ENCODE data around the gene PSMA6. TPM values are rescaled to one million over a fixed set of nuclear protein-coding genes. Genes with fewer than 3 reads are reported as not detected.
A peak's percentile ranks its signal among the peaks of the same experiment; 100 is the strongest.

Gene PSMA6
- total RNA-seq, 1 experiment from 2014 or later: 307 TPM

GRCh38 chr14:35365130-35366055 lies 73.2 kb downstream of the PSMA6 start:
- intact Hi-C loops (cut with micrococcal nuclease): no loop called here

DNA sequence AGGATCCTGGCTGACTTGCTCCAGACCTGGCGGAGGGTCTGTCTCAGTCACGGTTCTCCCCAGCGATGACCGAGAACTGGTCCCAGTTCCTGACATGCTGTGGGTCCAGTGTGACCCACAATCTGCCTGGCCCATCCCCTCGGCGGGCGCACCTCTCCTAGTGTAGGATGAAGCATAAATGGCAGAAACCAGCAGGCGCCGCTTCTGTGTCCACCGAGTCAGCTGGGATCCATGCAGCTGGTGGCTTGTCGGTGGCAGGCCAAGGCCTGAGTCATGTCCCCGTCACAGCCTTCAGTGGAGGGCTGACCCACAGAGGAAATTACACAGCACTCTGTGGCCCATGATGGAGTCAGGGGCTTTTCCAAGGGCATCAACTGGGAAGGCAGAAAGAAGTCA lies 73.9 kb downstream of the PSMA6 start:
- no peak for TF ChIP-seq EZH2 (IDR thresholded peaks at IDR 0.05; ENCODE audit: low read length, unreplicated experiment)
- no peak for TF ChIP-seq CTCF (conservative IDR thresholded peaks at IDR 0.05; ENCODE audit: low read depth, low read length)
- no peak for TF ChIP-seq EZH2phosphoT487 (IDR thresholded peaks at IDR 0.05; ENCODE audit: borderline replicate concordance, low read length)
- DNase-seq: peak; percentile 39
- no peaks in the 10 kb centered on the region for H3K27me3 ChIP-seq (ENCODE audit: low read length)
- peak overlapping the region; percentile 55; the same call in 1 of the 2 replicates for H2AFZ ChIP-seq (ENCODE audit: low read length)
- H3K9me2 ChIP-seq (replicated peaks; ENCODE audit: low read length): no peaks in the 10 kb centered on the region
- H3F3A ChIP-seq (ENCODE audit: low read length, unreplicated experiment): no peaks in the 10 kb centered on the region
- H4K20me1 ChIP-seq (ENCODE audit: low read length): no peaks in the 10 kb centered on the region
- POLR2A ChIA-PET (ENCODE audit: unreplicated experiment): interaction anchor here (0.5 to 0.6 kb wide), 2 partner anchors 15 to 29 kb away, joined by 3 to 4 read pairs; no protein-coding TSS in a partner anchor
- BruUV-seq (replicated peaks): no TSS peak
- H3K27ac ChIP-seq (ENCODE audit: low read length): peak overlapping the region; percentile 63
- intact Hi-C loops (cut with micrococcal nuclease): no loop called here
- H3K9ac ChIP-seq (ENCODE audit: low read length): peak overlapping the region; percentile 5; the same call in 1 of the 2 replicates
- peaks cover 33% of the 10 kb centered on the region for H3K4me1 ChIP-seq (ENCODE audit: insufficient read depth, low read length)
- H3K4me2 ChIP-seq (ENCODE audit: low read length): peak overlapping the region; percentile 46
- 0 out of 2 replicates have a peak, but pooled peaks cover under 1% of the 10 kb centered on the region for H3K9me3 ChIP-seq (ENCODE audit: low read length)
- CTCF ChIA-PET: no interaction called here
- H3K4me3 ChIP-seq (ENCODE audit: low read length): no peak overlapping the region
- H3K36me3 ChIP-seq (ENCODE audit: low read depth, low read length): no peaks in the 10 kb centered on the region
- no peaks in the 10 kb centered on the region for H3K79me2 ChIP-seq (ENCODE audit: low read length)
- no peak; the same call in 1 of the 2 replicates for ATAC-seq

More at GRCh38 chr14:35365130-35366055, 73.2 kb downstream of the PSMA6 start:
- TF ChIP-seq EZH2phosphoT487 (IDR thresholded peaks at IDR 0.05; ENCODE audit: borderline replicate concordance, low read length) (no peak), CTCF (conservative IDR thresholded peaks at IDR 0.05; ENCODE audit: low read depth, low read length) (no peak), EZH2 (IDR thresholded peaks at IDR 0.05; ENCODE audit: low read length, unreplicated experiment) (no peak)
- peak overlapping the region; percentile 63 for H3K27ac ChIP-seq (ENCODE audit: low read length)
- DNase-seq (peak; percentile 84), ATAC-seq (peak; percentile 82)
- peak overlapping the region; percentile 5; the same call in 1 of the 2 replicates for H3K9ac ChIP-seq (ENCODE audit: low read length)
- BruUV-seq (replicated peaks): no TSS peak
- H3K4me1 ChIP-seq (ENCODE audit: insufficient read depth, low read length): peaks cover 29% of the 10 kb centered on the region
- H3K9me2 ChIP-seq (replicated peaks; ENCODE audit: low read length): no peaks in the 10 kb centered on the region
- H3K79me2 ChIP-seq (ENCODE audit: low read length): no peaks in the 10 kb centered on the region
- peak overlapping the region; percentile 46 for H3K4me2 ChIP-seq (ENCODE audit: low read length)
- no peaks in the 10 kb centered on the region for H3F3A ChIP-seq (ENCODE audit: low read length, unreplicated experiment)
- ChIA-PET CTCF (interaction anchor here (0.6 kb wide), 1 partner anchor 73 kb away, joined by 3 read pairs; the partner anchor contains the start of gene PSMA6), POLR2A (ENCODE audit: unreplicated experiment) (interaction anchor here (0.5 to 0.6 kb wide), 3 partner anchors 8 to 29 kb away, joined by 3 to 4 read pairs (median 3); no protein-coding TSS in a partner anchor)
- no peaks in the 10 kb centered on the region for H4K20me1 ChIP-seq (ENCODE audit: low read length)
- no peaks in the 10 kb centered on the region for H3K27me3 ChIP-seq (ENCODE audit: low read length)
- no peaks in the 10 kb centered on the region for H3K36me3 ChIP-seq (ENCODE audit: low read depth, low read length)
- H2AFZ ChIP-seq (ENCODE audit: low read length): peak overlapping the region; percentile 55
- no peaks in the 10 kb centered on the region for H3K9me3 ChIP-seq (ENCODE audit: low read length)
- no peak overlapping the region for H3K4me3 ChIP-seq (ENCODE audit: low read length)

All from PC-3 (cell line).